ENCODE measurements around the gene TMC7.

DNA sequence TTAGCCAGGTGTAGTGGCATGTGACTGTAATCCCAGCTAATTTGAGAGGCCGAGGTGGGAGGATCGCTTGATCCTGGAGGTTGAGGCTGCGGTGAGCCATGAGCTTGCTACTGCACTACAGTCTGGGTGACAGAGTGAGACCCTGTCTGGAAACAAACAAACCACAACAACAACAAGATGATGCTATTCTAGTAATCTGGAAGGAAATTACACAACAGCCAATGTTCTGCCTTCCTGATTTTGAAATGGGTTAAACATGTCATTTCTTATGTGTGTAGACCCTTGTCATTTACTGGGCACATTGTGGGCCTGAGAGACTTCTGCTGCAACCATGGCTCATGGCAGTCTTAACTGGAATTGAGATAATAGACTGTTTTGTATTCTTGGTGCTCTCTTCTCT is 89.6 kb downstream of the TMC7 start:
- TF ChIP-seq, protein P1, sequence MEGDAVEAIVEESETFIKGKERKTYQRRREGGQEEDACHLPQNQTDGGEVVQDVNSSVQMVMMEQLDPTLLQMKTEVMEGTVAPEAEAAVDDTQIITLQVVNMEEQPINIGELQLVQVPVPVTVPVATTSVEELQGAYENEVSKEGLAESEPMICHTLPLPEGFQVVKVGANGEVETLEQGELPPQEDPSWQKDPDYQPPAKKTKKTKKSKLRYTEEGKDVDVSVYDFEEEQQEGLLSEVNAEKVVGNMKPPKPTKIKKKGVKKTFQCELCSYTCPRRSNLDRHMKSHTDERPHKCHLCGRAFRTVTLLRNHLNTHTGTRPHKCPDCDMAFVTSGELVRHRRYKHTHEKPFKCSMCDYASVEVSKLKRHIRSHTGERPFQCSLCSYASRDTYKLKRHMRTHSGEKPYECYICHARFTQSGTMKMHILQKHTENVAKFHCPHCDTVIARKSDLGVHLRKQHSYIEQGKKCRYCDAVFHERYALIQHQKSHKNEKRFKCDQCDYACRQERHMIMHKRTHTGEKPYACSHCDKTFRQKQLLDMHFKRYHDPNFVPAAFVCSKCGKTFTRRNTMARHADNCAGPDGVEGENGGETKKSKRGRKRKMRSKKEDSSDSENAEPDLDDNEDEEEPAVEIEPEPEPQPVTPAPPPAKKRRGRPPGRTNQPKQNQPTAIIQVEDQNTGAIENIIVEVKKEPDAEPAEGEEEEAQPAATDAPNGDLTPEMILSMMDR (conservative IDR thresholded peaks at IDR 0.05): no peak
- no peak for TF ChIP-seq EZH2 (IDR thresholded peaks at IDR 0.05; ENCODE audit: low read depth)

All from PC-9 (cell line).